Loucy (cell line): ENCODE results near the gene HSD17B13.

Experiments
- H2AFZ ChIP-seq: fragments of 200-600 bp; sonication (generic); 2 replicates; pipeline ENCODE4 v1.6.0; 2016; ENCODE audit warnings: antibody characterized with exemption, mild to moderate bottlenecking, low read length, moderate library complexity
- H3F3A ChIP-seq: fragments of 200-600 bp; 2 replicates; pipeline ENCODE4 v1.6.0; 2016; ENCODE audit warnings: antibody characterized with exemption, low read depth, mild to moderate bottlenecking
- H3K27me3 ChIP-seq: fragments of 200-600 bp; sonication (generic); 2 replicates; pipeline ENCODE4 v1.6.1; 2014; ENCODE audit warnings: low read length, mild to moderate bottlenecking; ENCODE audit not compliant: insufficient read depth, poor library complexity, severe bottlenecking
- H3K36me3 ChIP-seq: fragments of 200-600 bp; sonication (generic); 2 replicates; pipeline ENCODE4 v1.6.1; 2016; ENCODE audit warnings: low read length; ENCODE audit not compliant: insufficient read depth
- H3K4me1 ChIP-seq: fragments of 200-600 bp; sonication (generic); 2 replicates; pipeline ENCODE4 v1.5.1; 2014; ENCODE audit warnings: low read length, mild to moderate bottlenecking; ENCODE audit not compliant: insufficient read depth, poor library complexity, severe bottlenecking
- H3K4me2 ChIP-seq: fragments of 200-600 bp; sonication (generic); 2 replicates; pipeline ENCODE4 v1.6.0; 2014; ENCODE audit warnings: antibody characterized with exemption, low read length, low read depth, mild to moderate bottlenecking; ENCODE audit not compliant: poor library complexity, severe bottlenecking
- H3K4me3 ChIP-seq: fragments of 200-600 bp; sonication (generic); 2 replicates; pipeline ENCODE4 v1.5.1; 2014; ENCODE audit warnings: low read length, mild to moderate bottlenecking, mixed read lengths; ENCODE audit not compliant: poor library complexity, severe bottlenecking
- H3K79me2 ChIP-seq: fragments of 200-600 bp; sonication (generic); 2 replicates; pipeline ENCODE4 v1.6.1; 2014; ENCODE audit warnings: low read length; ENCODE audit not compliant: insufficient read depth
- H3K9ac ChIP-seq: fragments of 200-600 bp; sonication (generic); 2 replicates; pipeline ENCODE4 v1.6.0; 2014; ENCODE audit warnings: mild to moderate bottlenecking, low read depth, low read length, moderate library complexity; ENCODE audit not compliant: poor library complexity, severe bottlenecking
- H3K9me2 ChIP-seq: fragments of 200-600 bp; sonication (generic); replicated peaks from 2 replicates; pipeline ENCODE4 v1.6.1; 2016; ENCODE audit warnings: low read depth, low read length, mixed read lengths
- H3K9me3 ChIP-seq: fragments of 200-600 bp; sonication (generic); 2 replicates; pipeline ENCODE4 v1.6.1; 2014; ENCODE audit warnings: mild to moderate bottlenecking, antibody characterized with exemption, low read length, low read depth; ENCODE audit not compliant: insufficient read depth
- H4K20me1 ChIP-seq: fragments of 200-600 bp; sonication (generic); 2 replicates; pipeline ENCODE4 v1.6.0; 2014; ENCODE audit warnings: antibody characterized with exemption, low read length, mild to moderate bottlenecking; ENCODE audit not compliant: insufficient read depth, poor library complexity, severe bottlenecking
- EZH2phosphoT487 ChIP-seq: fragments of 200-600 bp; IDR thresholded peaks from 2 replicates; pipeline ENCODE4 v1.6.1; 2018; ENCODE audit warnings: antibody characterized with exemption, mild to moderate bottlenecking, moderate library complexity, borderline replicate concordance
- TF ChIP-seq, protein P1 (sequence below): fragments of 200-600 bp; sonication (generic); conservative IDR thresholded peaks from 2 replicates; pipeline ENCODE4 v1.5.1; 2014; ENCODE audit warnings: mild to moderate bottlenecking, antibody characterized with exemption, low read length

HSD17B13 gene

DNA sequence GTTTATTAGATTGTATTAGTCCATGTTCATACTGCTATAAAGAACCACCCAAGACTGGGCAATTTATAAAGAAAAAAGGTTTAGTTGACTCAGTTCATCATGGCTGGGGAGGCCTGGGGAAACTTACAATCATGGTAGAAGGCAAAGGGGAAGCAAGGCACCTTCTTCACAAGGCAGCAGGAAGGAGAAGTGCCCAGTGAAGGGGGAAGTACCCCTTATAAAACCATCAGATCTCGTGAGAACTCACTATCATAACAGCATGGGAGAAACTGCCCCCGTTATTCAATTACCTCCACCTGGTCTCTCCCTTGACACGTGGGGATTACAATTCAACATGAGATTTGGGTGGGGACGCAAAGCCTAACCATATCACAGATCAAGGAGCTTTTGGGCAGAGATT, 8.1 kb upstream of the HSD17B13 start:
- TF ChIP-seq, protein P1, sequence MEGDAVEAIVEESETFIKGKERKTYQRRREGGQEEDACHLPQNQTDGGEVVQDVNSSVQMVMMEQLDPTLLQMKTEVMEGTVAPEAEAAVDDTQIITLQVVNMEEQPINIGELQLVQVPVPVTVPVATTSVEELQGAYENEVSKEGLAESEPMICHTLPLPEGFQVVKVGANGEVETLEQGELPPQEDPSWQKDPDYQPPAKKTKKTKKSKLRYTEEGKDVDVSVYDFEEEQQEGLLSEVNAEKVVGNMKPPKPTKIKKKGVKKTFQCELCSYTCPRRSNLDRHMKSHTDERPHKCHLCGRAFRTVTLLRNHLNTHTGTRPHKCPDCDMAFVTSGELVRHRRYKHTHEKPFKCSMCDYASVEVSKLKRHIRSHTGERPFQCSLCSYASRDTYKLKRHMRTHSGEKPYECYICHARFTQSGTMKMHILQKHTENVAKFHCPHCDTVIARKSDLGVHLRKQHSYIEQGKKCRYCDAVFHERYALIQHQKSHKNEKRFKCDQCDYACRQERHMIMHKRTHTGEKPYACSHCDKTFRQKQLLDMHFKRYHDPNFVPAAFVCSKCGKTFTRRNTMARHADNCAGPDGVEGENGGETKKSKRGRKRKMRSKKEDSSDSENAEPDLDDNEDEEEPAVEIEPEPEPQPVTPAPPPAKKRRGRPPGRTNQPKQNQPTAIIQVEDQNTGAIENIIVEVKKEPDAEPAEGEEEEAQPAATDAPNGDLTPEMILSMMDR = no peak
- TF ChIP-seq EZH2phosphoT487 = no peak
- H3K9ac ChIP-seq = no peak overlapping the region
- H4K20me1 ChIP-seq = no peaks in the 10 kb centered on the region
- no peak overlapping the region for H2AFZ ChIP-seq
- H3K79me2 ChIP-seq = no peaks in the 10 kb centered on the region
- H3K4me1 ChIP-seq = no peaks in the 10 kb centered on the region
- peaks cover 11% of the 10 kb centered on the region; the same call in 1 of the 2 replicates for H3K9me3 ChIP-seq
- H3K4me3 ChIP-seq = no peak overlapping the region
- no peaks in the 10 kb centered on the region for H3K36me3 ChIP-seq
- H3K9me2 ChIP-seq = no peaks in the 10 kb centered on the region
- H3F3A ChIP-seq = no peaks in the 10 kb centered on the region
- no peaks in the 10 kb centered on the region for H3K27me3 ChIP-seq
- H3K4me2 ChIP-seq = no peak overlapping the region

DNA sequence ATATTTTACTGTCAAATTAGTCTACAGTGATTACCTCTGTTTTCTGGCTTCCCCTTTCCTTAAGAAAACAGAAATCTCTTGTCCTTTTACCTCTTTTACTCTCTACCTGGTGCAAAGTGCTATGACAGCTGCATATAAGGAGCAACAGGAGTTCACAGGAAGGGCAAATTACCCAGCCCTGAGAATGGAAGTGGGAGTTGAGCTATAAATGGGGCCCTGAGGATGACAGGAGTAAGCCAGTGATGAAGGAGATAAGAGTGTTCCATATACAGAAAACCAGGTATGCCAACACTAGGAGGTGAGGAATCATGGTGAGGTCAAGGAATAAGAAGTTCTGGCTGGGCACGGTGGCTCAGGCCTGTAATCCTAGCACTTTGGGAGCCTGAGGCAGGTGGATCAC, 4.5 kb upstream of the HSD17B13 start:
- TF ChIP-seq, protein P1 = no peak
- no peak for TF ChIP-seq EZH2phosphoT487
- no peak overlapping the region for H3K4me3 ChIP-seq
- H2AFZ ChIP-seq = no peak overlapping the region
- H3K4me2 ChIP-seq = no peak overlapping the region
- no peaks in the 10 kb centered on the region for H3K4me1 ChIP-seq
- H3F3A ChIP-seq = no peaks in the 10 kb centered on the region
- H3K27me3 ChIP-seq = no peaks in the 10 kb centered on the region
- H3K9me2 ChIP-seq = no peaks in the 10 kb centered on the region
- H3K36me3 ChIP-seq = no peaks in the 10 kb centered on the region
- H3K79me2 ChIP-seq = no peaks in the 10 kb centered on the region
- H3K9me3 ChIP-seq = no peaks in the 10 kb centered on the region
- no peak overlapping the region for H3K9ac ChIP-seq
- no peaks in the 10 kb centered on the region for H4K20me1 ChIP-seq

DNA sequence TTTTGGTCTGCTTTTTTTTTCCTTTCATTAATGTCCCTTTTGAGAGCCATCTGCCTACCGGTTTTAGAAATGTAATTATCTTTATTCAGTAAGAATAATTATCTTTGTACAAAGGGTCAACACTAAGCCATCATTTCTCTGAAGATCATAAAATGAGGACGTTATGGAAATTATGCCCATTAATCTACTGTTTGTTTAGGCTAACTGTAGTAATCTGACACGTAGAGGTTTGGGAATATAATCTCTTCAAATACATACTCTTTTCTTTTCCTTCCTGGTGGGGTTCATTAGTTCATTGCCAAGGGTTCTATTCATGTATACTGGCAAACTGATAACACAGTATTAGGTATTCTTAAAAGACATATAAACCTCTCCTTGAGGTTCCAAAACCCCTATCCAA, 3.8 kb upstream of the HSD17B13 start:
- Histone ChIP-seq H4K20me1 (no peaks in the 10 kb centered on the region), H3F3A (no peaks in the 10 kb centered on the region), H3K9ac (no peak overlapping the region), H3K9me2 (no peaks in the 10 kb centered on the region), H3K4me3 (no peak overlapping the region), H3K36me3 (no peaks in the 10 kb centered on the region), H3K79me2 (no peaks in the 10 kb centered on the region), H3K4me1 (no peaks in the 10 kb centered on the region), H3K27me3 (no peaks in the 10 kb centered on the region), H3K9me3 (no peaks in the 10 kb centered on the region), H3K4me2 (no peak overlapping the region), H2AFZ (no peak overlapping the region)
- TF ChIP-seq, protein P1 = no peak
- no peak for TF ChIP-seq EZH2phosphoT487
